HepG2 (cell line): Measurements from ENCODE around the gene CEBPB. TPM values are rescaled to one million over a fixed set of nuclear protein-coding genes. Genes with fewer than 3 reads are reported as not detected.
A peak's percentile ranks its signal among the peaks of the same experiment; 100 is the strongest.

Experiments
- CC2D1A ChIP-seq: sonication (generic); formaldehyde crosslinking; IDR thresholded peaks from 2 replicates; pipeline ENCODE4 v1.8.1; 2023; ENCODE audit warnings: mild to moderate bottlenecking, missing genetic modification reagents
- IKZF5 ChIP-seq: IDR thresholded peaks from 2 replicates; pipeline ENCODE4 v1.6.1; 2018; ENCODE audit warnings: missing genetic modification reagents, mild to moderate bottlenecking, missing compliant biosample characterization
- JDP2 ChIP-seq: sonication (generic); formaldehyde crosslinking; IDR thresholded peaks from 2 replicates; pipeline ENCODE4 v1.8.1; 2022; ENCODE audit warnings: missing genetic modification reagents, borderline replicate concordance
- KMT2B ChIP-seq: IDR thresholded peaks from 2 replicates; pipeline ENCODE4 v1.6.1; 2016; ENCODE audit warnings: missing genetic modification reagents, missing compliant biosample characterization
- MBNL3 ChIP-seq: fragments of 250-450 bp; sonication (Bioruptor Pico); conservative IDR thresholded peaks from 2 replicates; pipeline ENCODE4 v1.8.0; 2022; ENCODE audit warnings: mild to moderate bottlenecking, inconsistent platforms
- MED8 ChIP-seq: sonication (generic); formaldehyde crosslinking; IDR thresholded peaks from 2 replicates; pipeline ENCODE4 v1.8.1; 2023; ENCODE audit warnings: mild to moderate bottlenecking, missing genetic modification reagents; ENCODE audit not compliant: insufficient replicate concordance
- MIER3 ChIP-seq: IDR thresholded peaks from 2 replicates; pipeline ENCODE4 v1.6.1; 2016; ENCODE audit warnings: missing compliant biosample characterization, borderline replicate concordance
- NCOA1 ChIP-seq: sonication (generic); formaldehyde crosslinking; IDR thresholded peaks from 2 replicates; pipeline ENCODE4 v1.9.0; 2021; ENCODE audit warnings: missing genetic modification reagents
- NFRKB ChIP-seq: fragments of 450-650 bp; IDR thresholded peaks from 2 replicates; pipeline ENCODE4 v1.6.1; 2017
- NR0B2 ChIP-seq: sonication (generic); formaldehyde crosslinking; IDR thresholded peaks from 2 replicates; pipeline ENCODE4 v1.4.0; 2020; ENCODE audit warnings: mild to moderate bottlenecking, missing genetic modification reagents
- ONECUT2 ChIP-seq: sonication (generic); formaldehyde crosslinking; IDR thresholded peaks from 2 replicates; pipeline ENCODE4 v1.4.0; 2020; ENCODE audit warnings: missing genetic modification reagents
- PATZ1 ChIP-seq: sonication (generic); formaldehyde crosslinking; IDR thresholded peaks from 2 replicates; pipeline ENCODE4 v1.4.0; 2020; ENCODE audit warnings: missing genetic modification reagents
- RFX1 ChIP-seq: fragments of 450-650 bp; IDR thresholded peaks from 2 replicates; pipeline ENCODE4 v1.6.1; 2017
- STAT5B ChIP-seq: sonication (generic); formaldehyde crosslinking; IDR thresholded peaks from 2 replicates; pipeline ENCODE4 v1.4.0; 2020; ENCODE audit warnings: missing genetic modification reagents
- YEATS4 ChIP-seq: sonication (generic); formaldehyde crosslinking; IDR thresholded peaks from 2 replicates; pipeline ENCODE4 v1.4.0; 2020; ENCODE audit warnings: missing genetic modification reagents, borderline replicate concordance
- ZEB1 ChIP-seq: IDR thresholded peaks from 2 replicates; pipeline ENCODE4 v1.6.1; 2012; ENCODE audit warnings: mild to moderate bottlenecking, low read depth, inconsistent platforms; ENCODE audit not compliant: insufficient replicate concordance
- ZNF101 ChIP-seq: sonication (generic); formaldehyde crosslinking; IDR thresholded peaks from 2 replicates; pipeline ENCODE4 v1.4.0; 2020; ENCODE audit warnings: mild to moderate bottlenecking, low read depth, missing genetic modification reagents, borderline replicate concordance
- ZNF224 ChIP-seq: sonication (generic); formaldehyde crosslinking; IDR thresholded peaks from 2 replicates; pipeline ENCODE4 v1.5.0; 2020; ENCODE audit warnings: mild to moderate bottlenecking, missing genetic modification reagents
- ZNF468 ChIP-seq: sonication (generic); formaldehyde crosslinking; IDR thresholded peaks from 2 replicates; pipeline ENCODE4 v1.8.0; 2022; ENCODE audit warnings: mild to moderate bottlenecking, moderate library complexity, missing genetic modification reagents
- ZNF614 ChIP-seq: IDR thresholded peaks from 2 replicates; pipeline ENCODE4 v1.6.1; 2018; ENCODE audit warnings: missing biosample characterization, missing genetic modification reagents, inconsistent platforms, borderline replicate concordance
- polyA plus RNA-seq, 8 experiments: library from polyadenylated mRNA; depleted of rRNA in 3 of 8; stranded (reverse) in 7 of 8; unstranded in 1 of 8; fragments of >200 nt; fragmentation: Illumina TruSeq in 4 of 8; extraction: Trizol in 4 of 8; gene quantifications; 2 replicates each; pipeline versions ENCODE4 v1.2.1 to v1.2.3, GENCODE V29; 2011 to 2016; ENCODE audit warnings: low read depth in 4 of 8, missing spikeins in 1 of 8, mixed read lengths in 1 of 8; ENCODE audit not compliant: insufficient read depth in 1 of 8
- total RNA-seq, 5 experiments: library from RNA; depleted of rRNA; stranded (reverse); fragments of >200 nt; fragmentation: Illumina TruSeq; extraction: Trizol; gene quantifications; 2 replicates each; pipeline ENCODE4 v1.2.3, GENCODE V29; 2016; ENCODE audit warnings: low read depth in 1 of 5
- TF ChIP-seq, protein P1 (sequence below): sonication (generic); formaldehyde crosslinking; IDR thresholded peaks from 2 replicates; pipeline ENCODE4 v1.9.0; 2021; ENCODE audit warnings: missing genetic modification reagents, borderline replicate concordance
- TF ChIP-seq, protein P2 (sequence below): sonication (generic); formaldehyde crosslinking; IDR thresholded peaks from 2 replicates; pipeline ENCODE4 v1.4.0; 2020; ENCODE audit warnings: missing genetic modification reagents

CEBPB gene
- total and polyA plus RNA-seq, 2 of the 13 experiments (the other 11 are each of a cell fraction or from before 2014, with no cell fraction given): 18.5 to 28.2 TPM

DNA sequence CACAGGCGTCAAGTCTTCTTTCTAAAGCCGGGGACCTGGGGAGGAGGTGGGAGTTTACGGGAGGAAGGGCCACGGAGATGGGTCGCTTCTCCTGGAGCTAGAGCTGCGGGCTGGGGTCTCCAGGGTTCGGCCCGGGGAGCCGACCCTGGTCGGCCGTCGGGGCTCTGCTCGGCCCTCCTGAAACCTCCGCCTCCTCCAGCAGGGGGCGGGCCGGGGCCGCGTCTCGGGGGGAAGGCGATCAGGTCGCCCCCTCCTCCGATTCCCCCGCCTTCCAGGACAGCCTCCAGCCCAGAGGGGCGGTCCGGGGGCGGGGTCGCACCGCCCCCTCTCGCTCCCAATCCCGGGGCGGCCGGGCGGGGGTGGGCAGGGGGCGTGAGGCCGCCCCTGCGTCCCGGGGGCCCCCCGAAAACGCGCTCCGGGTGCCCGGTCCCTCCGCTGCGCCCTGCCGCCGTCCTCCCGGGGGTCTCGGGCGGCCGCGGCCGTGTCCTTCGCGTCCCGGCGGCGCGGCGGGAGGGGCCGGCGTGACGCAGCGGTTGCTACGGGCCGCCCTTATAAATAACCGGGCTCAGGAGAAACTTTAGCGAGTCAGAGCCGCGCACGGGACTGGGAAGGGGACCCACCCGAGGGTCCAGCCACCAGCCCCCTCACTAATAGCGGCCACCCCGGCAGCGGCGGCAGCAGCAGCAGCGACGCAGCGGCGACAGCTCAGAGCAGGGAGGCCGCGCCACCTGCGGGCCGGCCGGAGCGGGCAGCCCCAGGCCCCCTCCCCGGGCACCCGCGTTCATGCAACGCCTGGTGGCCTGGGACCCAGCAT is at the start of gene CEBPB (continued):
- TF ChIP-seq PATZ1 (CRISPR knock-in tag) (peak; percentile 79), YEATS4 (CRISPR knock-in tag) (peak; percentile 84), NFRKB (no peak), MBNL3 (CRISPR knock-in tag) (no peak), NR0B2 (peak; percentile 65), ZNF224 (no peak), ONECUT2 (CRISPR knock-in tag) (no peak), ZNF101 (CRISPR knock-in tag) (no peak), JDP2 (CRISPR knock-in tag) (peak; percentile 42; the same call in 1 of the 2 replicates), MIER3 (peak; percentile 7; the same call in 1 of the 2 replicates), CC2D1A (0 out of 2 replicates have a peak, but pooled peaks have one; percentile 85), STAT5B (CRISPR knock-in tag) (peak; percentile 42; the same call in 1 of the 2 replicates), KMT2B (CRISPR knock-in tag) (peak; percentile 79), MED8 (peak; percentile 49), RFX1 (peak; percentile 70), ZEB1 (no peak), ZNF614 (CRISPR knock-in tag) (peak; percentile 83; the same call in 1 of the 2 replicates), IKZF5 (CRISPR knock-in tag) (peak; percentile 86), ZNF468 (0 out of 2 replicates have a peak, but pooled peaks have one; percentile 45), NCOA1 (CRISPR knock-in tag) (no peak; the same call in 1 of the 2 replicates)
- TF ChIP-seq, protein P1, sequence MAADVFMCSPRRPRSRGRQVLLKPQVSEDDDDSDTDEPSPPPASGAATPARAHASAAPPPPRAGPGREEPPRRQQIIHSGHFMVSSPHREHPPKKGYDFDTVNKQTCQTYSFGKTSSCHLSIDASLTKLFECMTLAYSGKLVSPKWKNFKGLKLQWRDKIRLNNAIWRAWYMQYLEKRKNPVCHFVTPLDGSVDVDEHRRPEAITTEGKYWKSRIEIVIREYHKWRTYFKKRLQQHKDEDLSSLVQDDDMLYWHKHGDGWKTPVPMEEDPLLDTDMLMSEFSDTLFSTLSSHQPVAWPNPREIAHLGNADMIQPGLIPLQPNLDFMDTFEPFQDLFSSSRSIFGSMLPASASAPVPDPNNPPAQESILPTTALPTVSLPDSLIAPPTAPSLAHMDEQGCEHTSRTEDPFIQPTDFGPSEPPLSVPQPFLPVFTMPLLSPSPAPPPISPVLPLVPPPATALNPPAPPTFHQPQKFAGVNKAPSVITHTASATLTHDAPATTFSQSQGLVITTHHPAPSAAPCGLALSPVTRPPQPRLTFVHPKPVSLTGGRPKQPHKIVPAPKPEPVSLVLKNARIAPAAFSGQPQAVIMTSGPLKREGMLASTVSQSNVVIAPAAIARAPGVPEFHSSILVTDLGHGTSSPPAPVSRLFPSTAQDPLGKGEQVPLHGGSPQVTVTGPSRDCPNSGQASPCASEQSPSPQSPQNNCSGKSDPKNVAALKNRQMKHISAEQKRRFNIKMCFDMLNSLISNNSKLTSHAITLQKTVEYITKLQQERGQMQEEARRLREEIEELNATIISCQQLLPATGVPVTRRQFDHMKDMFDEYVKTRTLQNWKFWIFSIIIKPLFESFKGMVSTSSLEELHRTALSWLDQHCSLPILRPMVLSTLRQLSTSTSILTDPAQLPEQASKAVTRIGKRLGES (CRISPR knock-in tag): peak; percentile 80
- TF ChIP-seq, protein P2, sequence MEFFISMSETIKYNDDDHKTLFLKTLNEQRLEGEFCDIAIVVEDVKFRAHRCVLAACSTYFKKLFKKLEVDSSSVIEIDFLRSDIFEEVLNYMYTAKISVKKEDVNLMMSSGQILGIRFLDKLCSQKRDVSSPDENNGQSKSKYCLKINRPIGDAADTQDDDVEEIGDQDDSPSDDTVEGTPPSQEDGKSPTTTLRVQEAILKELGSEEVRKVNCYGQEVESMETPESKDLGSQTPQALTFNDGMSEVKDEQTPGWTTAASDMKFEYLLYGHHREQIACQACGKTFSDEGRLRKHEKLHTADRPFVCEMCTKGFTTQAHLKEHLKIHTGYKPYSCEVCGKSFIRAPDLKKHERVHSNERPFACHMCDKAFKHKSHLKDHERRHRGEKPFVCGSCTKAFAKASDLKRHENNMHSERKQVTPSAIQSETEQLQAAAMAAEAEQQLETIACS (CRISPR knock-in tag): peak; percentile 58; the same call in 1 of the 2 replicates
